Measurements from ENCODE around the gene DIP2C. TPM values are rescaled to one million over a fixed set of nuclear protein-coding genes. Genes with fewer than 3 reads are reported as not detected.

The DIP2C gene
- total RNA-seq, 1 experiment from 2014 or later: 10.7 TPM

- peaks cover 13% of the 10 kb centered on the region for H3K36me3 ChIP-seq
- H3K4me3 ChIP-seq: no peak overlapping the region
- DNase-seq: no peak
- no peaks in the 10 kb centered on the region for H3K9me3 ChIP-seq
- no peaks in the 10 kb centered on the region for H3K27me3 ChIP-seq
Observed at GRCh38 chr10:385571-386300, 303.7 kb downstream of the DIP2C start.

DNA sequence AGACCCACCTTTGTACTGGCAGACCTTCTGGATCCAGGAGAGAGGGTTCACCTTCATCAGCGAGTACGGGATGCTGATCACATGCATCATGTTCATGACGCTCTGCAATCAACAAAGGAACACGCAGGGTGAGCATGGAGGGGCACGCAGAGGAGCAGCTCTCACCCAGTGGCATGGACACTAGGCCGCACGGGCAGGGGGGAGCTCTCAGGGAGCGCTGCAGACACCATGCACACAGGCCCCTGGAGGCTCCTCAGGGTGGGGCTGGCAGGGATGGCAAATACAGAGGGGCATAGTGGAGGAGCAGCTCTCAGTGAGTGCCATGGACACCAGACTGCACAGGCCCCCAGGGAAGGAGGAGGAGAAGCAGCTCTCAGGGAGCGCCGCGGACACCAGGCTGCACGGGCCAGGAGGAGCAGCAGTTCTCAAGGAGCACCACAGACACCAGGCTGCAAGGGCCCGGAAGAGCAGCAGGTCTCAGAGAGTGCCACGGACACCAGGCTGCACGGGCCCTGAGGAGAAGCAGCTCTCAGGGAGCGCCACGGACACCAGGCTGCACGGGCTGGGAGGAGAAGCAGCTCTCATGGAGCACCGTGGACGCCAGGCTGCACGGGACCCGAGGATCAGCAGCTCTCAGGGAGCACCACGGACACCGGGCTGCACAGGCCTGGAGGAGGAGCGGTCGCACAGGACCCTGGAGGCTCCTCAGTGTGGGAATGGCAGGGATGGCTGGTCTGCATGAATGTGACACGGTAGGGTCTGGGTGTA lies 304.7 kb downstream of the DIP2C start:
- Histone ChIP-seq H3K9me3 (no peaks in the 10 kb centered on the region), H3K27me3 (no peaks in the 10 kb centered on the region), H3K4me3 (no peak overlapping the region), H3K36me3 (peaks cover 8% of the 10 kb centered on the region)
- no peak for DNase-seq

- Histone ChIP-seq H3K4me3 (no peak overlapping the region), H3K27me3 (no peaks in the 10 kb centered on the region), H3K9me3 (no peaks in the 10 kb centered on the region), H3K36me3 (peaks cover 8% of the 10 kb centered on the region)
- no peak for DNase-seq
Observed at GRCh38 chr10:383519-383918, 305.9 kb downstream of the DIP2C start.

GRCh38 chr10:381805-382204 lies 307.7 kb downstream of the DIP2C start:
- H3K9me3 ChIP-seq: no peaks in the 10 kb centered on the region
- H3K4me3 ChIP-seq: no peak overlapping the region
- DNase-seq: no peak
- peaks cover 9% of the 10 kb centered on the region for H3K36me3 ChIP-seq
- H3K27me3 ChIP-seq: no peaks in the 10 kb centered on the region

DNA sequence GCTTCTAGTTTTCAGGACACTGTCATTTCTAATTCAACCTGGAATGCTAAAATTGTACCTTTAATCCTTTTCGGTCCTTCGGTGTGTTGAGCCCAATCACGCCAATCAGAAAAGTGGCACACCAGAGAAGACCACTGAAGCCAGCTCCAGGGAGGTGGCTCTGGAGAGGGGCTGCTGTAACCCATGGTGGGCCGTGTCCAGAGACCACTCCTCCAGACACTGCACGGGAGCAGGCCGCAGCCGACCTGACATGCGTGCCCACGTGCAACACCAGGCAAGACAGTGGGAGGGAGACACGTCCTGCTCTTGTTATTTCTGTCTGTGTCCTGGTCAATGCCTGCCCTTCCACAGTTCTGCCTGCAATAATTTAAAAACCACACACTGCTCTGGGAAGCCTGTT lies 308.1 kb downstream of the DIP2C start:
- H3K27me3 ChIP-seq: no peaks in the 10 kb centered on the region
- peaks cover 11% of the 10 kb centered on the region for H3K36me3 ChIP-seq
- no peaks in the 10 kb centered on the region for H3K9me3 ChIP-seq
- no peak for DNase-seq
- H3K4me3 ChIP-seq: no peak overlapping the region

DNA sequence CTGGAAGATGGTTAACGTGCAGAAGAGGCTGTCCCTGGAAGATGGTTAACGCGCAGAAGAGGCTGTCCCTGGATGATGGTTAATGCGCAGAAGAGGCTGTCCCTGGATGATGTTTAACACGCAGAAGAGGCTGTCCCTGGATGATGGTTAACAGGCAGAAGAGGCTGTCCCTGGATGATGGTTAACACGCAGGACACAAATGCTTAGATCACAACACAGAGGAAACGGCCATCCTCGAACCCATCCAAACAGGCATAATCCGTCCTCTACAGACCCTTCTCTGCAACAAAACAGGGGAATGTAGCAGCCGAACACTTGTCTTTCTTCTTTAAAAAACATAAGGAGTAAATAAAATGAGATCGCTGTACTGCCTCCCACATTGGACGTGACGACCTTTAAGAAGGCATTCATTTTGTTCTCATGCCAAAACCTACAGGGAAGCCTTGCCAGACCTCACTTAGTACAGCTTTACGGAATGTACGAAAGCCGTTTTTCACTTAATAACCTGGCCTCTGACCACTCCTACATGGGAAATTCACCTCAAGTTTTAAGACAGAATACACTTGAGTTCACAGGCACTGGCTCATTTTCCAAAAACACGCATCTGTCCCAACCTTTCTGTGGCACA lies 309.0 kb downstream of the DIP2C start:
- Histone ChIP-seq H3K36me3 (peaks cover 16% of the 10 kb centered on the region), H3K27me3 (no peaks in the 10 kb centered on the region), H3K9me3 (no peaks in the 10 kb centered on the region)

GRCh38 chr10:378930-379704 lies 310.4 kb downstream of the DIP2C start:
- Histone ChIP-seq H3K27me3 (no peaks in the 10 kb centered on the region), H3K9me3 (no peaks in the 10 kb centered on the region), H3K36me3 (peaks cover 20% of the 10 kb centered on the region), H3K4me3 (no peak overlapping the region)
- no peak for DNase-seq

More for the DNA sequence above, 309.0 kb downstream of the DIP2C start:
- DNase-seq: no peak
- no peak overlapping the region for H3K4me3 ChIP-seq

DNA sequence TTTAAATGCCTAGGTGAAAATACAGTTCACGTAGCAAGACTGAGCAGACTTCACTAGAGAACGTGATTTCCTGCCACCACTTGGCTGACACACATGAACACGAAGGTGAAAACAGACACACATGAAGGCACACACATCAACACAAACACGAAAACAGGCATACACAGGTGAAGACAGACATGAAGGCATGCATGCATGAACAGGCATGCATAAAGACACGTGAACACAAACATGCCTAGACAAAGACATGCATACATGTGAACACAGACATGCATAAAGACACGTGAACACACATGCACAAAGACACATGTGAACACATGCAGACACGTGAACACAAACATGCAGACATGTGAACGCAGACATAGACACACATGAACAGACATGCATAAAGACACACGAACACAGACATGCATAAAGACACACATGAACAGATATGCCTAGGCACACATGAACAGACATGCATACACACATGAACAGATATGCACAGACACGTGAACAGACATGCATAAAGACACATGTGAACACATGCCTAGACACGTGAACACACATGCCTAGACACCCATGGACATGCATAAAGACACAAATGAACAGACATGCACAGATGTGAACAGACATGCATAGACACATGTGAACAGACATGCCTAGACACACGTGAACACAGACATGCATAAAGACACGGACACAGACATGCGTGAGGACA lies 311.1 kb downstream of the DIP2C start:
- peaks cover 18% of the 10 kb centered on the region for H3K36me3 ChIP-seq
- H3K27me3 ChIP-seq: no peaks in the 10 kb centered on the region
- DNase-seq: no peak
- H3K9me3 ChIP-seq: no peaks in the 10 kb centered on the region
- H3K4me3 ChIP-seq: no peak overlapping the region

DNA sequence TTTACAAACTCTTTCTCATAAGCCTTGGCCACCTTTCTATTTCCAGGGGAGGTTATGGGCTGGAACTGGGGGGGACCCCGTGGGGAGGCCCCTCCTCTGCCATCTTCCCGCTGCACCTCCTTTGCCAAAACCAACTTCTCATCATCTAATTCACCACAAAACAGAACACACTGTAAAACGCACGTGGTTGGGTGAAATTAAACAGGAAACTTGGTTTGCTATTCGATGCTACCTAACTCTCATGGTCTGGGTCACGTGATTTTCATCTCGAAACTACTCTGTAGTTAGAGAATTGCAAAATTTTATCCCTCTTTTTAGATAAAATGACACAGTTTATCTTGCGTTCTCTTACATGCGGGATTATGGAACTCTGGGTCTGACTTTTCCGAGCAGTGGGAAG lies 312.2 kb downstream of the DIP2C start:
- H3K9me3 ChIP-seq: no peaks in the 10 kb centered on the region
- no peak overlapping the region for H3K4me3 ChIP-seq
- H3K36me3 ChIP-seq: peaks cover 16% of the 10 kb centered on the region
- no peaks in the 10 kb centered on the region for H3K27me3 ChIP-seq
- DNase-seq: no peak

DNA sequence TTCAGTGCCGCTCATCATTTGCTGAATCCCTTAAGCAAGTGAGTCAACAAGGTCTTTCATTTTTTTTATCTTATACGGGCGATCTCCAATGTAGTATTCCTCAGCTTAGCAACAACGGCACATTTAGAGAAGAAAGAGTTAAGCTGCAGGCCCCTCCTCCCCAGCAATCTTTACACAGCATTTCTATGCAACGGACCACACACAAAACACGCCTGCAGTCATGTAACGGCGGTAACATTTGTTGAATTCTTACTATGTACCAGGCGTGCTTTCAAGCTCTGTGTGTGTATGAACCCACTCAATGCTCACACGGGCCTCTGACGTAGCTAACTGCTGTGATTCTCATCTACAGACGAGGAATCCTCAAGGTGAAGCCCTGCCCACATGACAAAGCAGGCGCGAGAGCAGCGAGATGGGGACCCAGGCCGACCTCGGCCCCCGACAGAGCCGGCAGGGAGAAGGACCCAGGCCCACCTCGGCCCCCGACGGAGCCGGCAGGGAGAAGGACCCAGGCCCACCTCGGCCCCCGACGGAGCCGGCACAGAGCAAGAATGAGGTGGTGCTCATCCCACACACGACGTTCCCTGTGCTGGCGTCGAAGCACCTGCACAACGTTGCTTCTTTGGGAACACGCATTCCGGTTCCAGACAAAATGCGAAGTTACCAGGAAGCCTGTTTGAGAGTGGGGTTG lies 313.5 kb downstream of the DIP2C start:
- no peaks in the 10 kb centered on the region for H3K27me3 ChIP-seq
- H3K36me3 ChIP-seq: peaks cover 13% of the 10 kb centered on the region
- no peak overlapping the region for H3K4me3 ChIP-seq
- no peak for DNase-seq
- H3K9me3 ChIP-seq: no peaks in the 10 kb centered on the region

- H3K27me3 ChIP-seq: no peaks in the 10 kb centered on the region
- H3K4me3 ChIP-seq: no peak overlapping the region
- peaks cover 12% of the 10 kb centered on the region for H3K36me3 ChIP-seq
- DNase-seq: no peak
- no peaks in the 10 kb centered on the region for H3K9me3 ChIP-seq
Observed at GRCh38 chr10:374354-374753, 315.1 kb downstream of the DIP2C start.

- Histone ChIP-seq H3K9me3 (no peaks in the 10 kb centered on the region), H3K27me3 (no peaks in the 10 kb centered on the region), H3K36me3 (peaks cover 12% of the 10 kb centered on the region), H3K4me3 (no peak overlapping the region)
- peak; percentile 17 for DNase-seq
Observed at GRCh38 chr10:373526-374309, 315.8 kb downstream of the DIP2C start.

GRCh38 chr10:373015-373414 lies 316.5 kb downstream of the DIP2C start:
- Histone ChIP-seq H3K4me3 (no peak overlapping the region), H3K27me3 (no peaks in the 10 kb centered on the region), H3K36me3 (peaks cover 12% of the 10 kb centered on the region), H3K9me3 (no peaks in the 10 kb centered on the region)
- DNase-seq: no peak

GRCh38 chr10:372566-372965 lies 316.9 kb downstream of the DIP2C start:
- Histone ChIP-seq H3K9me3 (no peaks in the 10 kb centered on the region), H3K27me3 (no peaks in the 10 kb centered on the region), H3K4me3 (no peak overlapping the region), H3K36me3 (peaks cover 12% of the 10 kb centered on the region)
- no peak for DNase-seq

DNA sequence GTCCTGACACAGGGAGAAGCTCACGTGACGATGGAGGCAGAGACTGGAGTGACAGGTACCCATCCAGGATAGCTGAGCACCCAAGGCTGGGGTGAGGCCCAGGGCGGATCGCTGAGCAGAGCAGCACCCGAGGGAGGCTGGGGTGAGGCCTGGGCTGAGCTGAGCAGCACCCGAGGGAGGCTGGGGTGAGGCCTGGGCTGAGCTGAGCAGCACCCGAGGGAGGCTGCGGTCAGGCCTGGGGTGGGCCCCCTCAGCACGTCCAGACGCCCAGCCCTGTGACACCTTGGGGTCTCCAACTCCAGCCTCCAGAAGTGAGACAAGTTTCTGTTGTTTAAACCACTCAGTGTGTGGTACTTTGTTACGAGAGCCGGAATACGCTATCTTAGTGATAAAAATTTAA lies 318.0 kb downstream of the DIP2C start:
- H3K4me3 ChIP-seq: no peak overlapping the region
- no peak for DNase-seq
- no peaks in the 10 kb centered on the region for H3K27me3 ChIP-seq
- peaks cover 11% of the 10 kb centered on the region for H3K36me3 ChIP-seq
- no peaks in the 10 kb centered on the region for H3K9me3 ChIP-seq

All from MG63 (cell line).